DMS153 treated with DMSO at 0.1 percent for 48 hours (cell line): ENCODE results near the gene RILPL1.
"Not testable (repeated sequence)": the region's sequence is repeated elsewhere in the genome, so short reads cannot be mapped to it uniquely, and the experiment has no call there.

Experiments used
- DNase-seq: peaks from one replicate; lab custom pipeline; 2025; ENCODE audit not compliant: unreplicated experiment; lab: John Stamatoyannopoulos, UW

Gene RILPL1

GRCh38 chr12:123533672-123534643 lies at the start of gene RILPL1:
Gene RILPL1 (minus strand): TSS chr12:123533719. CDS start chr12:123533482, 237 bp downstream.
- no peak for DNase-seq

- no peak for DNase-seq
Observed at GRCh38 chr12:123580772-123581171, 47.3 kb upstream of the RILPL1 start.

GRCh38 chr12:123578829-123579228 lies 45.3 kb upstream of the RILPL1 start:
- DNase-seq, result not testable (repeated sequence)

- DNase-seq, result no peak
Observed at GRCh38 chr12:123578243-123578642, 44.7 kb upstream of the RILPL1 start.

GRCh38 chr12:123576611-123577010 lies 43.1 kb upstream of the RILPL1 start:
- no peak for DNase-seq

GRCh38 chr12:123573870-123574269 lies 40.4 kb upstream of the RILPL1 start:
- no peak for DNase-seq

GRCh38 chr12:123572391-123572790 lies 38.9 kb upstream of the RILPL1 start:
- no peak for DNase-seq

- DNase-seq, result no peak
Observed at GRCh38 chr12:123571343-123571813, 37.9 kb upstream of the RILPL1 start.

- DNase-seq, result no peak
Observed at GRCh38 chr12:123559468-123559867, 25.9 kb upstream of the RILPL1 start.

GRCh38 chr12:123558487-123558886 lies 25.0 kb upstream of the RILPL1 start:
- not testable (repeated sequence) for DNase-seq

- DNase-seq, result not testable (repeated sequence)
Observed at GRCh38 chr12:123554843-123555242, 21.3 kb upstream of the RILPL1 start.

- DNase-seq, result not testable (repeated sequence)
Observed at GRCh38 chr12:123554136-123554535, 20.6 kb upstream of the RILPL1 start.

GRCh38 chr12:123550700-123551099 lies 17.2 kb upstream of the RILPL1 start:
- DNase-seq, result no peak

GRCh38 chr12:123548107-123548506 lies 14.6 kb upstream of the RILPL1 start:
- DNase-seq, result no peak

- no peak for DNase-seq
Observed at GRCh38 chr12:123546281-123546680, 12.8 kb upstream of the RILPL1 start.

- DNase-seq, result no peak
Observed at GRCh38 chr12:123543541-123543940, 10.0 kb upstream of the RILPL1 start.

- DNase-seq, result no peak
Observed at GRCh38 chr12:123540899-123541662, 7.6 kb upstream of the RILPL1 start.

- DNase-seq, result not testable (repeated sequence)
Observed at GRCh38 chr12:123535952-123536351, 2.4 kb upstream of the RILPL1 start.

- DNase-seq, result no peak
Observed at GRCh38 chr12:123532808-123533649, 490 bp downstream of the RILPL1 start.

- DNase-seq, result no peak
Observed at GRCh38 chr12:123532019-123532418, 1.5 kb downstream of the RILPL1 start.

GRCh38 chr12:123531091-123531490 lies 2.4 kb downstream of the RILPL1 start:
- no peak for DNase-seq
